Measurements from ENCODE around the gene ELL. TPM values are rescaled to one million over a fixed set of nuclear protein-coding genes. Genes with fewer than 3 reads are reported as not detected.

The ELL gene
- total RNA-seq, 1 donor from 2014 or later = 11.0 TPM

- Mint-ChIP-seq H3K4me1 (ENCODE audit: unreplicated experiment) (peaks cover 13% of the 10 kb centered on the region), H3K36me3 (ENCODE audit: low read depth, unreplicated experiment) (no peaks in the 10 kb centered on the region), H3K9me3 (ENCODE audit: unreplicated experiment) (no peaks in the 10 kb centered on the region), H3K27ac (ENCODE audit: unreplicated experiment) (no peak overlapping the region), H3K4me3 (ENCODE audit: unreplicated experiment) (no peak overlapping the region), H3K27me3 (ENCODE audit: unreplicated experiment) (peaks cover 5% of the 10 kb centered on the region)
- no peak for DNase-seq (ENCODE audit: low spot score)
- no peak for TF ChIP-seq CTCF (IDR thresholded peaks at IDR 0.05; ENCODE audit: unreplicated experiment)
Measured at GRCh38 chr19:18494267-18494607, 27.6 kb downstream of the ELL start.

GRCh38 chr19:18493440-18494266 is 28.2 kb downstream of the ELL start:
- peaks cover 5% of the 10 kb centered on the region for H3K27me3 Mint-ChIP-seq (ENCODE audit: unreplicated experiment)
- TF ChIP-seq CTCF (IDR thresholded peaks at IDR 0.05; ENCODE audit: unreplicated experiment) = no peak
- no peak for DNase-seq (ENCODE audit: low spot score)
- no peak overlapping the region for H3K27ac Mint-ChIP-seq (ENCODE audit: unreplicated experiment)
- no peak overlapping the region for H3K4me3 Mint-ChIP-seq (ENCODE audit: unreplicated experiment)
- peaks cover 13% of the 10 kb centered on the region for H3K4me1 Mint-ChIP-seq (ENCODE audit: unreplicated experiment)
- no peaks in the 10 kb centered on the region for H3K36me3 Mint-ChIP-seq (ENCODE audit: low read depth, unreplicated experiment)
- no peaks in the 10 kb centered on the region for H3K9me3 Mint-ChIP-seq (ENCODE audit: unreplicated experiment)

GRCh38 chr19:18491995-18492953 is 29.6 kb downstream of the ELL start:
- DNase-seq (ENCODE audit: low spot score) = no peak
- Mint-ChIP-seq H3K27me3 (ENCODE audit: unreplicated experiment) (peaks cover 5% of the 10 kb centered on the region), H3K4me1 (ENCODE audit: unreplicated experiment) (peaks cover 13% of the 10 kb centered on the region), H3K4me3 (ENCODE audit: unreplicated experiment) (no peak overlapping the region), H3K9me3 (ENCODE audit: unreplicated experiment) (no peaks in the 10 kb centered on the region), H3K27ac (ENCODE audit: unreplicated experiment) (no peak overlapping the region), H3K36me3 (ENCODE audit: low read depth, unreplicated experiment) (no peaks in the 10 kb centered on the region)
- no peak for TF ChIP-seq CTCF (IDR thresholded peaks at IDR 0.05; ENCODE audit: unreplicated experiment)

- no peaks in the 10 kb centered on the region for H3K36me3 Mint-ChIP-seq (ENCODE audit: low read depth, unreplicated experiment)
- peak overlapping the region; percentile 43 for H3K4me3 Mint-ChIP-seq (ENCODE audit: unreplicated experiment)
- H3K27ac Mint-ChIP-seq (ENCODE audit: unreplicated experiment) = no peak overlapping the region
- no peaks in the 10 kb centered on the region for H3K9me3 Mint-ChIP-seq (ENCODE audit: unreplicated experiment)
- H3K4me1 Mint-ChIP-seq (ENCODE audit: unreplicated experiment) = peaks cover 3% of the 10 kb centered on the region
- DNase-seq (ENCODE audit: low spot score) = no peak
- TF ChIP-seq CTCF (IDR thresholded peaks at IDR 0.05; ENCODE audit: unreplicated experiment) = no peak
- peaks cover 3% of the 10 kb centered on the region for H3K27me3 Mint-ChIP-seq (ENCODE audit: unreplicated experiment)
Measured at GRCh38 chr19:18490728-18491127, 31.1 kb downstream of the ELL start.
